HG03064 (cell line): Measurements from ENCODE around the gene PRXL2A.

Experiments
- ATAC-seq: cut with Tn5 transposase; IDR thresholded peaks from one replicate; pipeline ENCODE4 v1.9.1; 2021; ENCODE audit warnings: low read depth; ENCODE audit not compliant: unreplicated experiment

PRXL2A gene

DNA sequence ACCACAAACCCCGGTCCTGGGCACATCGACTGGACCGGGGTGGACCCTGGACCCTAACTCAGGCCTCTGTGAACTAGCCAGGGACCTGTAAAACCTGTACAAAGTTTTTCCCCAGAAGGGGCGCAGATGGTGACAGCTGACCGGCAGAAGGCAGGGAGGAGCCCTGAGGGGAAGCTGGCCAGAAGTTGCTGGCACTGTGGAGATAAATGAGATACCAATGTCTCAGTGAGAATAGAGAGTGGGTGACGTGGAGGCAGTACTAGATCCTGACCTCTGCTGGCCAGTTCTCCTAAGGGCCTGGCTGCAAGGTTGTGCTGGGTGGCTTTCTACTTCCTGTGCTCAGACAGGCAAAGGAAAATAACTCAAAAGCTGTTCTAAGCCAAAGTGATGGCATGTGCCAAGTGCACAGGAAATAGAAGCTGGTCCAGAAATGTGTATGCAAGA is 35.2 kb downstream of the PRXL2A start:
- no peak for ATAC-seq

DNA sequence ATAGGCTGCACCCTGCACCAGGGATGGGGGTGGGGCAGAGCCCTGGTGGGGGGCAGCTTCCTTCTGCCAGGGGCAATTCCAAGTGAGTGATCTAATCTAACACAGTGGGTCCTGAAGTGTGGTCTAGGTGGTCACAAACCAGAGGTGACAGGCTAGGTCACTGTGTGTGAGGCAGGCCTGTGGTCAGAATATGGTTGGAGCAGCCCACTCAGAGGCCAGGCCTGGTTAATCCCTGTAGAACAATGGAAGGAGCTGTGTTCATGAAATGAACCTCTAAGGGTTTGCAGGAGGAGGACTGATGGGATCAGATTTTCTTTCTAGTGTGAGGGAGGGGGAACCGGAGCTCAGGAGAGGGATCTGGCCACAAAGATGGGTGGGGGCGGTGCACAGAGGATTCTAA is 35.8 kb downstream of the PRXL2A start:
- no peak for ATAC-seq

DNA sequence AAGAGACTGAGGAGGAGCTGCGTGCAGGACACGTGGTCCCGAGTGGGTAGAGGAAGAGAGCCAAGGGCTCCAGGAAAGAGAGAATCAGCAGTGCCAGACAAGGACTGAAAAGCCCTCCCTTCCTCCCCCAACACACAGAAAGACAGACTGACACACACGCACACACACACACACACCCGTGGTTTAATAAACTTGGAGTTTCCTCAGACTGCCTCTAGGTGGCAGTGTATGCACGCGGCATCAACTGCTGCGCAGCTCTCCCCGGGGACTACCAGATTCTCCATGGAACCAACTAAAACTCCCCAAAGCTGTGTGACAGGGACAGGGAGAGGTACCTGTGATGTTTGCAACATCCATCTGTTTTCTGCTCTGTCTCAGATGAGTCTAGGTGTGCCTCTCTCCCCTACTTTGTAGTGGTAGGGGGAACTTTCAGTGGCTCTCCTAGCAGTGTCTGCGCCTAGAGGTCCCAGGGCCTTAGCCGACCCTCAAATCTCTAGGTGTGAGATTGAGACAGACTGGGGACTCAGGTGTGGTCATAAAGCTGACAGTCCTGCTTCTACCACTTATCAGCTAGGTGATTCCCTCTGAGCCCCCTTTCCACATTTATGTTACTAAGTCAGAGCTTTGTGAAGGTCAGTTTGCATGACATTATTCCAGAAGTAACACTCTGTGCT is 36.4 kb downstream of the PRXL2A start:
- peak; percentile 66 for ATAC-seq

DNA sequence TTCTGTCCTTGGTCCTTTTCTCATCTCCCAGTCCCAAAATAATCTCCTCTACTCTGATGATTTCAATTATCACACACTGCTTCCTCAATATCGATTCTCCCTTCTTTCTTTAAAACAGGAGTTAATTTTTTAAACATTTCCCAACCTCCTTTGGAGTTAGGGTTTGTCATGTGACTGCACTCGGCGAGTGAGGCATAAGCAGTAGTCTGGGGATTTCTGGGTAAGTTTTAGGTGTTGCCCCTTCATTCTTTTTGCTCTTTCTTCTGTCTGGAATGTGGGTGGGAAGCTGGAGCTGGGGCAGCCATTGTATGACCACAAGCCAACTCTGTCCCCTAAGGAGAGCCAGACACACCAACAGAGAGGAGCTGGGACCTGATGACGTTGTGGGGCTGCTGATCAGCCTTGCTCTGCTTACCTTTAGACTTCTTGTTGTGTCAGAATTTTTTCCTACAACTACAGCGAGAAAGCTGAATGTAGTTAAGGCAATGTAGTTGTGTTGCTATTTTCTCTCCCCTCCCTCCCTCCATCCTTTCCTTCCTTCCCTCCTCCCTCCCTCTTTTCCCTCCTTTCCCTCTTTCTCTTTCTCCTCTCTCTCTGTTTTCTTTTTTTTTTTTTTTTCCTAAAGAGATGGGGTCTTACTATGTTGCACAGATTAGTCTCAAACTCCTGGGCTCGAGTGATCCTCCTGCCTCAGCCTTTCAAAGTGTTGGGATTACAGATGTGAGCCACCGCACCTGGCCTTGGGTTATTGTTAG is 39.3 kb downstream of the PRXL2A start:
- no peak for ATAC-seq

DNA sequence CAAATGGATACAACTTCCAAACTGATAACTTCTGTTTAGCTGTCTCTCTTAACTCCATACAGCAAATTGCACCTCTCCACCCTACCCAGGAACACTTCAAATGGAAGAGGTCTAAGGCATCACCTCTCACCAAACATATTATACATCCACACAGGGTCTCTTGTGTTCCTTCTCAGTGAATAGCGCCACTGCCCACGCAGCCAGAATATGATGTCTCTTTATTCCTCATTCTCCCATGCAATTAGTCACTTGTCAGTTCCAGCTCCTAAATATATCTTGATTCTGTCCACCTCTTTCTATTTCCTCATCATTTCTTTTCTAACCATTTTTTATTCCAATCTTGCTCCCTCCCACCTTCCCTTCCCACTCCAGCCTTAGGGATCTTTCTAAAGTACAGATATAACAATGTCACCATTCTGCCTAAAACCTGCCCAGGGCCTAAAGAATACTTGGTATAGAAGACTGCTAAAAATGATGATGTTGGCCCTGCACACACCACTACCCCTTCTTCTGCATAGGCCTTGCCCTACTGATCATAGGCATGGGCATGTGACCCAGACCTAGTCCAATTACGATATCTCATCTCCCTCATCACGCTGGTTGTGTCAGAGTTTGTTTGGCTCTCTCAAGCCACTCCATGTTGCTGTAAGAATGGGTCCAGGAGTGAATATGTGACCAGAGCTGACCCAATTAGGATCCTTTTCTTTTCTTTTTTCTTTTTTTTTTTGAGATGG is 40.0 kb downstream of the PRXL2A start:
- no peak for ATAC-seq

DNA sequence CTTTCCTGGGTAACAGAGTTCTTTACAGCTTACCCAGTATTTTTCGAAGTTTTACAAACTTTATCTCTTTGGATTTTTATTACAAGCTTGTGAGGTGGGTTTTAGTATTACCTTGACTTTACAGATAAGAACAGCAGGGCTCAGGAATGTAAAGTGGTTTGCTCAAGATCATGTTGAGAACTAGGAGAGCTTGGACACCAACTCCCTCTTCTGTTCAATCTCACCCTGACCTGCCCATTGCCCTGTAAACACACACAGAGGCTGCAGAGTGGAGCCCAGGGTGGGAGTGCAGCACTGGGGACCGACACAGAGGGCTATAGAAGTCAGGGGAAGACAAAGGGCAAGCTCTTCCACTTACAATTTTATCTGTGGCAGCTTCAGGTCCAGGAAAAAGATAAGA is 41.2 kb downstream of the PRXL2A start:
- ATAC-seq: no peak

DNA sequence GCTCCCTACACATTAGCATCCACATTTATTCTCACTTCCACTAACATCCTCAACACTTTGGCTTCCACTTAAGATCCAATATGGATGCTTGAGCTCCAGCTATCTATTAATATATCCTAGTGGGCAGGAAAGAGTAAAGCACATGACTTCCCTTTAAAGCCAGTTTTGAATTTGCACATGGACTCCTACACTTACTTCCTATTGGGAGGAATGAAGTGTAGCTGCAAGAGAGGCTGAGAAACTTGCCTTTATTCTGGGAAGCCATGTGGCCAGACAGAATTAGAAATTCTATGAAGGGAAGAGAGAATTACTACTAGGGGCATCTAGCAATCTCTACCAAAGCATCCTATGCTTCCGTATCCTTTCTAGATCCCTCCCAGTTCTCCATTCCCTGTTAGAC is 42.8 kb downstream of the PRXL2A start:
- no peak for ATAC-seq

DNA sequence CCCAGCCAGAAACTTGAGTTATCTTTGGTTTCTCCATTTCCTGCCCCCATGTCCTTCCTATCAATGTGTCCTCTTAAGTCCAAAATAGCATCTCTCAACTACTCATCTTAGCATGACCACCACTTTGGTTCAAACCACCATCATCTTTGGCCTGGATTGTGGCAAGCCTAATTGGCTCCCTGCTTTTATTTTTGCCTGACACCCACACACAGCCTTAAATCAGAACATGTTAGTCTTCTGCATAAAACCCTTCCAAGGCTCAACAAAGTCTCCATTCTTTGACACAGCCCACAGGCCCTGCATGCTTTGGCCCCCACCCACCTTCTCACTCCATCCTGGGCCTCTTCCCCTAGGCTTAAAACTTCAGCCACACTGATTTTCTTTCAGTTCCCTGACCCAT is 43.7 kb downstream of the PRXL2A start:
- no peak for ATAC-seq

DNA sequence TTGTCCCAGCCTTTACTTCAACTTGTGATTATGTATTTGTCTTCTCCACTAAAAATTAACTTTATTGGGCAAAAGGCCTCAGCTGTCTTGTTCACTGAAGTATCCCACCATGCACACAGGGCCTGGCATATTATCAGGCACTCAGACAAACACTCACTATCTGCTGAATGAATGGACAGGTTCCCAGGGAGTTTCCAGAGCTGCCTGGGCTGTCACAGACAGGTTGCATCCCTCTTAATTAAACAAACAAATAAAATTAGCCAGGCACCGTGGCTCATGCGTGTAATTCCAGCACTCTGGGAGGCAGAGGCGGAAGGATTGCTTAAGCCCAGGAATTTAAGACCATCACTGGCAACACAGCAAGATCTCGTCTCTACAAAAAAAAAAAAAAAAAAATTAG is 44.3 kb downstream of the PRXL2A start:
- no peak for ATAC-seq

DNA sequence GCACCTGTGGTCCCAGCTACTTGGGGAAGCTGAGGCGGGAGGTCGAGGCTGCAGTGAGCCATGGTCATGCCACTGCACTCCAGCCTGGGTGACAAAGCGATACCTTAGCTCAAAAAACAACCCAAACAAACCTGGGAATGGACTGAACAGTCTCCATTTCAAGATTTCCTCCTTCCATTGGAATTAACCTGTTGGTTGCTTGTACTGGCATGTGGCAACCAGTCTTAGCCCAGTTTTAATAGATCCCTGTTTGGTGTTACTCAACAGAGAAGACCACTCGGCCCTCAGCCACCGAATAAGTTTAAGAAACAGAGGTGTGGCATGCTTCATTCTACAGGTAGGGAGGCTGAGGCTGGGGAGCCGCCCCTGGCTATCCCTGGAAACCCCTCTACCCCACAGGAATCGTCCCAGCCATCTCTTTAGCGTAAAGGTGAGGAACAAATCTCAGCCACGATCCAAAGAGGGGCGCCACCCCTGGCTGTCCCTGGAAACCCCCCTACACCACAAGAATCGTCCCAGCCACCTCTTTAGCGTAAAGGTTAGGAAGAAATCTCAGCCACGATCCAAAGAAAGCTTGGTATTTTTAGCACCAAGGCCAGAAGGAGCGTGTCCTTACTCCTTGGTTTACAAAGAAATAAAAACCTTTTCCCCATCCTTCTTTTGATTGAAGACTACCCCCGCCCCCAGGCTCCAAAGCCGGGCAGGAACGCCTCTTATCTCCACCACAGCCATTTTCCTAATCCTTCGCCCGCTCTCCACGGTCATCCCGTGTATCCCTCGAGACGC is 44.9 kb downstream of the PRXL2A start:
- ATAC-seq: no peak

DNA sequence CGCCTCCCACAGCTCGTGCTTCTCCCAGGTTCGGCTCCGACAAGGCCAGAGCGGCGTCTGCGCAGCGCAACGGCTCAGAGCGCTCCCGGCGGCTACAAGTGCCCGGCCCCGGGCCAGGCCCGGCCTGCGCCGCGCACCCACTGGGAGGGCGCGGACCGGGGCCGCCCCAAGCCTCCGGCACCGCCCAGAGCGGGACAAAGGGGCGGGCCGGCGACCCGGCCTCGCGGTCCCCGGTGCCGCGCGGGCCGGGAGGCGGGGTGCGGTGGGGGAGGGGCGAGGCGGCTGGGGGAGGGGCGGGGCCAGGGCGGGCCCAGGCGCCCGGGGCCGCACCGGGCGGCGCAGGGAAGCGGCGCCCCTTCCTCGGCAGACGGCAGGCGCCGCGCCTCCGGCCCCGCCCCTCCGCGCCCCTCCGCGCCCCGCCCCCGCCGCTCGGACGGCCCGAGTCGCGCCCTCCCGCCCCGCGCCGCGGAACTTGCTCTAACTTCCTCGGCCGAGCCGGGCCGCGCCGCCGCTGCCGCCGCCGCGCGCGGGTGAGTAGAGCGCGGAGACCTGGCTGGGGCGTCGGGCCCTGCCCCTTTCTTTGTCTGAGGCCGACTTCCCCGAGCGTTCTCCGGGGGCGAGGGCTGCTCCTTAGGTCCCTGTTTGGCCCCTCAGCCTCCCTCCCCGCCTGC is 45.6 kb downstream of the PRXL2A start, which contains the start of gene TSPAN14:
Gene TSPAN14 (plus strand): TSS at position 469 of the 671 bp plus-strand sequence. CDS start 34,924 bp downstream, outside the sequence.
- ATAC-seq: peak; percentile 56

DNA sequence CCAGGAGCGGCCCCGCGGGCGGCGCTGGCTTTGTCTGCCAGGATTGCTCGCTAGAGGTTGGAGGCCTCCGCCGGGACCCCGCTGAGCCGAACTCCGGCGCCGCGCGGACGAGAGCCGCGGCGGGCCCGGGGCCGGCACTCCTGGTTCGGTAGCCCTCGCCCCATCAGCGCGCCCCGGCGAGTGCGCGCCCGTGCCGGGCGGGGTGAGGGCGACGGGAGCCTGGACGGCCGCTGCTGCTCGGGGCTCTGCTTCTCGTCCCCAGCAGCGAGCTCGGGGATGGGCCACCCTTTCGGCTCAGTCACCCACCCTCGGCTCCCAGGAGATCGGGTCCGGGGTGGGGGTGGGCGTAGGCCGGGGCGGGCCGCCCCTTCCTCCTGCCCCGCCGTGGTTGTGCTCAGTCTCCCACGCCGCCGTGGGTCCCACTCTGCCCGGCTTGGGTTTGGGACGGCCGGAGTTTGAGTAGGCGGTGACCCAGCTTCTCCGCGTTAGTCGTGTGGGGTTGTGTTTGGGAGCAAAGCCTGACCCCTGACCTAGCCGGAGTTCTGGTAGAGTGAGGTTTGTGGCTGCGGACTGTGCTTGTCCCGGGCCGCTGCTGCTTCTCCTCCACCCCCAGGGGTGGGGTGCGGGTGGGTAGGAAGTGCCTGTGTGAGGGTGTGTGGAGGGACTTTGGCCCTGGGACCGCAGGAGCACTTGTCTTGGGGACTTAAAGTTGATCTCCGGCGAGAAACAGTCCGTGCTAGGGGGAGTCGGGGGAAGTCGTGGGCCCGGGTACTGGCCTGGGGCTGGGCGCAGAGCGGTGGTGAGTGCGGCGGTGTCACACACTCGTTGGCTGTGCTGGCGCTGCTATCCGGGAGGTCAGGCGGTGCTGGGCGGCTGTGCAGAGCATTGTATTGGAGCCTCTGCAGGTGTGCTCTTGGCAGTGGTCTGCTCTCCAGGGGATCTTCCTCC is 46.4 kb downstream of the PRXL2A start:
- peak; percentile 20 for ATAC-seq

DNA sequence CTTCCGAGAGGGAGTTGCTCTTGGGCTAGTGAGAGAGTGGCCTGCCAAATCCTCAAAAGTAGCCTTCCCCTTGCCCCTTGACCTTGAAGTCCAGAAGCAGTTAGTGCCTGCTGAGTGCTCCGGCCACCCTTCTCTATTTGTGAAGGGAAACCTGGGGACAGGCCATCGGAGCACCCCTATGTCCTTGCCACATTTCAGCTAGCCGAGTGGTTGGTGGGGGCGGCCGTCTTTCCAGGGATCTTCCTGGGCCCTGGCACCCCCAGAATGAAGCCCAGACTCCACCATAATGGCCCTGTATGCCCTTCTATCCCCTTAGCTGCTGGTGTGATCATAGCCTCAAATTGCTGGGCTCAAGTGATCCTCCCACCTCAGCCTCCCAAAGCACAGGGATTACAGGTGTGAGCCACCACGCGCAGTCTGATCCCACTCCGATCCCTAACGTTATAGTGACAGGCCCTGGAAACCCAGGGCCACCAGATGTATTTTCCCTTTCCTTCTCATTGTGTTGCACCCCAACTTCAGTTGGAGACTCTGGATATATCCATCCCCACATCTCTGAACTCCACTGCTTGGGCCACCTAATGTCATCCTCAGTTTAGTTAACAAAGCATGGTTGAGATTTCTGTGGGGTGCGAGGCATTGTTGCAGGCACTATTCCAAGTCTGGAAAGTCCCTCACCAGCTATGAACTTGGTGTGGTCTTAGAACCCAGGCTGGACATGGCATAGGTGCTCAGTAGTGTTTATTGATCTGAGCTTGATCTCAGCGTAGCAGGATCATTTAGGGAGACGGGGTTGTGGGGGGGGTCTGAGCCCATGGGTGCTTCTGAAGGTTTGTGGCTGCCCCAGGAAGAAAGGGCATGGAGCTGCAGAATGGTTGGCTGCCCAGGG is 47.4 kb downstream of the PRXL2A start:
- no peak for ATAC-seq

DNA sequence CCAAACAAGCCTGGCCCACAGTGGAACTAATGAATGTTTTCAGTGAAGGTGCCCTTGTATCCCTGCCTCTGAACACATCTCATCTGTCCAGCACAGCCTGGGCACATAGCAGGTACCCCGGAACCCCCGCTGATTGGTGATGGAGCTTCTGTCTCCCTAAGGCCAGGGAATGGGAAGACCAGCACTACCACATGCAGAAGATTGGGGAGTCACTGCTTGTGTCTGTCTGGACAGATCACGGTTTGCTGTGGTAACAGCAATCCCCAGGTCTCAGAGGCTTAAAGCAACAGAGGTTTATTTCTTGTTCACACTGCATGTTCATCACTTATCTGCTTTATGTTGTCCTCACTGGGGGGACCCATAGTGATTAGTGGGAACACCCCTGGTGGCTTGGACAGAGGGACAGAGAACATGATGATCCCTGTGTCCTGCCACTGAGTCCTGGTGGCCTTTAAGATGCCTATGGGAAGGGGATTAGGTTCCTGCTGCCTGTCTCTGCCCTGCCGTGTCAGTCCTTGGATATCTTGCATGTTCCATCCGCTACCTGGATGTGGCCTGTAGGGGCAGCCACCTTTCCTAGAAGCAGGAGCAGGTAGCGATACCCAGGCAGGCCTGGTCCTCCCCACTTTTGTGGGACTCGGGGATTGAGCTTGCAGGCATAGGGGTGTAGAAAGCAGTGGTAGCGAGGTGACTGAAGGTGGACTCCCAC is 49.4 kb downstream of the PRXL2A start:
- ATAC-seq: no peak

DNA sequence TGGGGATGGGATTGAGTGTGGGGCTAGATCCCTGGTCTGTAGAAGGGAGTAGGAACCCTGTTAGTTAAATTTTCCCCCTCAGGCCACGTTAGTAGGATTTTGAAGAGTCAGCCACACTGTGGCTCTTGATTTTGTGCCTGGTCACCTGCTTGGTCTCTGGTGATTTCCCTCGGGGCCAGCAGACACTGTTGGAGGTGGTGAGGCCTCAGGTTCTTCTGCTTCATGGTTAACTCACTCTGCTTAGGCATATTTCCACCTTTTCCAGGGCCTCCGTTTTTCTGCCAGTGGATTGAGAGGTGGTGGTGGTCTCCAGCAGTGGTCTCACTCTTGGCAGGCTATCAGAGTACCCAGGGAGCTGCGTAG is 49.9 kb downstream of the PRXL2A start:
- ATAC-seq: no peak

DNA sequence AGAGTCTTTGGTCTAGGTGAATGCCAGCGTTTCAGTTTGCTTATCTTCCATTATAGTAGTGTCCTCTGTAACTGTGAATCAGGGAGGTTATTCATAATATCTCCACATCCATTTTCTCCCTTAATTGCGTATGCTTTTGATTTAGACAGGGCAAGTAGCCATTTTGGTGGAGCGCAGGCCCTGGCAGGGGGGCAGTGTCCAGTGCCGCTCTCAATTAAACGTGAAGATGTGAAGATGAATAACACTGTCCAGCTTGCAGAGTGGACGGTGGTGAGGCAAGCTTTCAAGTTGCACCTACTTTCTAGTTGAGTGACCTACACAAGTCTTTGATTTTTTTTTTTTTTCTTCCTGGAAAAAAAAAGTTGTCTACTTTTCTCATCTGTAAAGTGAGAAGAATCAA is 50.3 kb downstream of the PRXL2A start:
- ATAC-seq: no peak

DNA sequence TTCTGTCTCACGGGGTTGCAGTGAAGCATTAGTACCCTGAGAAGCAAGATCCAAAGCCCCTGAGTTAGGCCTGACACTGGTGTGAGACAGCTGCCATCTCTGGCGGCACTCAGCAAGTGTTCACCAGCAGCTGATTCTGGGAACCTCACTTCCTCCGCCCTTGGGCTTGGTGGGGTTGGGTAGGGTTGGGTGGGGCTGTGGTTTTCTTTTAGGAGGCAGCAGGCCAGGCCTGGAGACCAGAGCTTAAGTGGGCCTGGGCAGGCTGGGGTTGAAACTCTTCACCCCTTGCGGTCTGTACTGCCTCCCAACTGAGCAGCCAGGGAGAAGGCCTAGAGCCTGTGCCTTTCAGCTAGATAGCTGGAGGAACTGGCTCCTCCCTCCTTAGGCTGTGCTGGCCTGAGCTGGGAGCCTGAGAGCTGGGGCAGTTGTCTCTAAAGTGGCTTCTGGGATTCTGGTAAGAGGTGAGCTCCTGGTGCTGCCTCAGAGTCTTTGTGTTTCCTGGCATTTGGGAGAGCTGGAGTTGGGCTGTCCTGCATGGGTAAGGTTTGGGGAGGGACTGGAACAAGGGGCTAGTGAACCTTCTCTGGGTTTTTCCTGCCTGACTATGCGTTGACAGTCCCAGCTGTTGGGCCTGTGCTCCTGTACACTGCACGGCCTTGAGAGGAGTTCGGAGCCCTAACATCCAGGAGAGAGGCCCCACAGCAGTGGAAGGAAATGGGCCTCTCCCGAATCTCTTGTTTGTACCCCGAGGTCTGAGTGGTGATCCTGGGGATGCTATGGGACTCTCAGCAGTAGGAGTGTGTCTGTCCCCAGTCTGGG is 50.9 kb downstream of the PRXL2A start:
- peak; percentile 41 for ATAC-seq
